Neural progenitor cell (in vitro differentiated cells): Measurements from ENCODE around the gene ARF6.

Experiments
- CTCF ChIP-seq: fragments of 200-600 bp; sonication (generic); IDR thresholded peaks from 2 replicates; pipeline ENCODE4 v1.5.1; 2017; ENCODE audit warnings: antibody characterized with exemption, mild to moderate bottlenecking
- EZH2 ChIP-seq: fragments of 200-600 bp; sonication (generic); IDR thresholded peaks from 2 replicates; pipeline ENCODE4 v1.6.1; 2017; ENCODE audit warnings: antibody characterized with exemption, mild to moderate bottlenecking, moderate library complexity
- EZH2phosphoT487 ChIP-seq: fragments of 200-600 bp; sonication (generic); IDR thresholded peaks from 2 replicates; pipeline ENCODE4 v1.6.1; 2017; ENCODE audit warnings: antibody characterized with exemption

DNA sequence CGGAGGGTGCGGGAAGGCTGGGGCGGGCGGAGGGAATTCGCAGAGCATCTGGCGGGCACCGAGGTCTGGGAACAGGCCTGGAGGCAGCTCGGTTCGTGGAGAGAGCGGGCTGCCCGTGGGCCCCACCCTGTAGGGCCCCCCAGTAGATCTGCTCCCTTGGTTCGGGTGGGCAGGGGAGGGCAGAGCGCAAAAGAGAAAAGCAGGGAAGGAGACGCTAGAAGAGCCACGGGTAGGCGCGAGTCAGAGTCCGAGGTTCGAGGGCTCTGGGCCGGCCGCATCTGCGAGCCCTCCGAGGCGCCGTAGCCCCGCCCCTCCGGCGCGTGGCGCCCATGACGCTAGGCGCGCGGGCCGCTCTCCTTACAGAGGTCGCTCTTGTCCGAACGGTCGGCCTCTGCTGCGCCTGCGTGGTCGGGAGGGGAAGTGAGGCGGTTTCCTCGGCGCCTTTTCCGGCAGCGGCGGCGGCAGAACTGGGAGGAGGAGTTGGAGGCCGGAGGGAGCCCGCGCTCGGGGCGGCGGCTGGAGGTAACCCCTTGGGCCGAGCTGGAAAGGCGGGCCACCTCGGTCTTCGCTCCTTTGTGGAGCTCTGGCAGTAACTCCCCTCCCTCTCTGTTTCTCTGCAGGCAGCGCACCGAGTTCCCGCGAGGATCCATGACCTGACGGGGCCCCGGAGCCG lies at the start of gene ARF6:
- TF ChIP-seq EZH2 (no peak), CTCF (peak; percentile 4), EZH2phosphoT487 (no peak)
